Fibroblast of lung (primary cell): ENCODE results near the gene MYH15. TPM values are rescaled to one million over a fixed set of nuclear protein-coding genes. Genes with fewer than 3 reads are reported as not detected.
A peak's percentile ranks its signal among the peaks of the same experiment; 100 is the strongest.

ENCODE experiments used
- DNase-seq, 2 donors: peaks; one replicate each; pipeline versions ENCODE4 v3.0.0 to v3.0.0-alpha.2; 2010; ENCODE audit warnings: low read depth in 2 of 2
- H2AFZ ChIP-seq: 2 replicates; pipeline ENCODE4 v1.5.1; 2012; ENCODE audit warnings: low read length, control low read depth, inconsistent platforms
- H3K27ac ChIP-seq: 2 replicates; pipeline ENCODE4 v1.5.1; 2011; ENCODE audit warnings: low read length, control low read depth; ENCODE audit not compliant: insufficient read depth
- H3K27me3 ChIP-seq: 2 replicates; pipeline ENCODE4 v1.5.1; 2011; ENCODE audit warnings: mild to moderate bottlenecking, low read length; ENCODE audit not compliant: control insufficient read depth, insufficient read depth
- H3K36me3 ChIP-seq: 2 replicates; pipeline ENCODE4 v1.5.1; 2011; ENCODE audit warnings: low read length; ENCODE audit not compliant: control insufficient read depth, insufficient read depth
- H3K4me1 ChIP-seq: 2 replicates; pipeline ENCODE4 v1.5.1; 2011; ENCODE audit warnings: low read length; ENCODE audit not compliant: control insufficient read depth, insufficient read depth; ENCODE audit errors: extremely low read depth
- H3K4me2 ChIP-seq: 2 replicates; pipeline ENCODE4 v1.5.1; 2011; ENCODE audit warnings: low read length, control low read depth; ENCODE audit not compliant: insufficient read depth; ENCODE audit errors: extremely low read depth
- H3K4me3 ChIP-seq, 4 experiments: fragments of 200-600 bp in 1 of 4; sonication (generic) in 1 of 4; replicated peaks in 1 of 4; 2 replicates each; pipeline ENCODE4 v1.5.1; 2011 to 2016; ENCODE audit warnings: low read length in 4 of 4, low read depth in 3 of 4, mild to moderate bottlenecking in 3 of 4, control low read depth in 2 of 4, inconsistent platforms in 1 of 4, mixed read lengths in 1 of 4; ENCODE audit not compliant: insufficient read depth in 1 of 4; ENCODE audit errors: control extremely low read depth in 1 of 4
- H3K79me2 ChIP-seq: 2 replicates; pipeline ENCODE4 v1.5.1; 2012; ENCODE audit warnings: mild to moderate bottlenecking, low read length, inconsistent platforms; ENCODE audit not compliant: control insufficient read depth, insufficient read depth
- H3K9ac ChIP-seq: 2 replicates; pipeline ENCODE4 v1.5.1; 2011; ENCODE audit warnings: mild to moderate bottlenecking, low read length, control low read depth; ENCODE audit not compliant: insufficient read depth
- H3K9me3 ChIP-seq: 2 replicates; pipeline ENCODE4 v1.5.1; 2012; ENCODE audit warnings: low read depth, low read length; ENCODE audit not compliant: control insufficient read depth, insufficient read depth
- H4K20me1 ChIP-seq: 2 replicates; pipeline ENCODE4 v1.5.1; 2011; ENCODE audit warnings: low read length; ENCODE audit not compliant: control insufficient read depth, insufficient read depth; ENCODE audit errors: extremely low read depth
- CTCF ChIP-seq, 2 donors: IDR thresholded peaks in 1 of 2; conservative IDR thresholded peaks in 1 of 2; 1 replicate in 1 of 2; 2 replicates in 1 of 2; pipeline ENCODE4 v1.5.1; 2011 to 2012; ENCODE audit warnings: low read length in 2 of 2, control low read depth in 1 of 2, inconsistent platforms in 1 of 2, low read depth in 1 of 2, mild to moderate bottlenecking in 1 of 2
- EZH2 ChIP-seq: IDR thresholded peaks from 2 replicates; pipeline ENCODE4 v1.5.1; 2012; ENCODE audit warnings: low read length, control low read depth, mild to moderate bottlenecking; ENCODE audit errors: missing control alignments
- polyA plus RNA-seq, 2 donors: library from polyadenylated mRNA; depleted of rRNA in 1 of 2; stranded (reverse) in 1 of 2; unstranded in 1 of 2; fragments of >200 nt; gene quantifications; 2 replicates each; pipeline ENCODE4 v1.2.1, GENCODE V29; 2011 to 2012; ENCODE audit warnings: missing spikeins in 1 of 2
- total RNA-seq: library from RNA; depleted of rRNA; stranded (reverse); fragments of >200 nt; gene quantifications from 2 replicates; pipeline ENCODE4 v1.2.1, GENCODE V29; 2014

MYH15 gene
- total and polyA plus RNA-seq, 2 donors (not counting 1 experiment from before 2014, with no cell fraction given): 0.05 to 0.17 TPM

DNA sequence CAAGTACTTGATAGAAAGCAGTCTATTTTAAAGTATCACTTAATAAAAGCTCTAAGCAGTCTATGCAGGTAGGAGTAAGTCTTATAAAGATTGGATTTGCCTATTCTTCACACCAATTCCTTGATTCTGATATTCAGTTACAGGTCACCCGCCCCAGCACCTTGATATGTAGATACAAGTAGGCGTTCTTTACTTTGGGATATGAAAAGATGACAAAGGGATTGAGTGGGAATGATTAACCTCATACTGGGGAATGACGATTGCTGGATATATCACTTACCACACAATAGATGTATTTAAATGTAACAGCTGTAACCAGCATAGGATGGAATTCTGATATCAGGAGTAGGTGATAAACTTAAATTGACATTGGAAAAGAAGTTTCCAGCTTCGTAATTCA lies 166.9 kb downstream of the MYH15 start:
- no peak overlapping the region for H3K9ac ChIP-seq
- no peaks in the 10 kb centered on the region for H4K20me1 ChIP-seq
- no peak overlapping the region for H3K27ac ChIP-seq
- no peaks in the 10 kb centered on the region for H3K79me2 ChIP-seq
- H3K27me3 ChIP-seq: no peaks in the 10 kb centered on the region
- no peak overlapping the region for H2AFZ ChIP-seq
- TF ChIP-seq EZH2 (no peak), CTCF (conservative IDR thresholded peaks at IDR 0.05 in 1 of 2, IDR thresholded peaks at IDR 0.05 in 1 of 2; ENCODE audit: low read depth in 1 of 2, low read length in 2 of 2) (no peak)
- no peaks in the 10 kb centered on the region for H3K9me3 ChIP-seq
- no peak for DNase-seq
- no peak overlapping the region for H3K4me2 ChIP-seq
- no peaks in the 10 kb centered on the region for H3K36me3 ChIP-seq
- H3K4me1 ChIP-seq: no peaks in the 10 kb centered on the region
- H3K4me3 ChIP-seq: no peak overlapping the region

DNA sequence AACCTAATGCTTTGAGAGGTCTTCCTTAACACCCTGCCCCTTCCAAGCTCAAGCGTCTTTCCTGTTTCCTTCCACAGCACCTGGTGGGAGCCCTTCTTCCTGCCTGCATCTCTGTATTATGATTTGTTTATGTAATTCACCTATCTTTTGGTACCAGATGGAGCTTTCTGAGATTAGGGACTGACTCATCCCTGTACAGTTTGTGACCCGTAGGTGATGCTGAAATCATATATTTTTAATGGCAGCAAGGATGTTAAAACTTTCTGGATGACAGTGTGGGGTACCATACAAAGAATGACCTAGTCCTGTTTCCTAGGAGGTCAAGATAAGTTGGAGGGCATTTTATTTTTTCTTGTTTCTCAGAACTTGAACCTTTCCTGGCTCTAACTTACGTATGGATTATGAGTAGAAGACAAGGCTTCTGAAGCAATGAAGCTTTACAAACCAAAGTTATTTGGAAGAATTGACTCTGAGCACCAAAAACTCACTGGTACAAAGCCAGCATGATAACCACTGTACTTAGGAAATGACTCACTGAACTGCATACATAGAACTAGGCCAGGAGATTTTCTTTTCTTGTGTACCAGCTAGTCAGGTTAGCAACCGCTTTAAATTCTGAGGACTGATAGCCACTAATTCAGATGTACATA lies 167.4 kb downstream of the MYH15 start:
- Histone ChIP-seq H3K9me3 (no peaks in the 10 kb centered on the region), H3K4me2 (no peak overlapping the region), H3K27ac (no peak overlapping the region), H3K9ac (no peak overlapping the region), H3K4me1 (no peaks in the 10 kb centered on the region), H2AFZ (no peak overlapping the region), H3K36me3 (no peaks in the 10 kb centered on the region), H4K20me1 (no peaks in the 10 kb centered on the region), H3K4me3 (no peak overlapping the region), H3K27me3 (no peaks in the 10 kb centered on the region), H3K79me2 (no peaks in the 10 kb centered on the region)
- TF ChIP-seq CTCF (conservative IDR thresholded peaks at IDR 0.05 in 1 of 2, IDR thresholded peaks at IDR 0.05 in 1 of 2; ENCODE audit: low read depth in 1 of 2, low read length in 2 of 2) (no peak), EZH2 (no peak)
- peak; percentile 8 to 84 for DNase-seq

- H3K36me3 ChIP-seq: no peaks in the 10 kb centered on the region
- H3K4me2 ChIP-seq: no peak overlapping the region
- H3K27me3 ChIP-seq: no peaks in the 10 kb centered on the region
- TF ChIP-seq EZH2: no peak
- no peak for TF ChIP-seq CTCF (conservative IDR thresholded peaks at IDR 0.05 in 1 of 2, IDR thresholded peaks at IDR 0.05 in 1 of 2; ENCODE audit: low read depth in 1 of 2, low read length in 2 of 2)
- no peak overlapping the region for H2AFZ ChIP-seq
- no peak for DNase-seq
- H3K79me2 ChIP-seq: no peaks in the 10 kb centered on the region
- H3K9me3 ChIP-seq: no peaks in the 10 kb centered on the region
- H3K9ac ChIP-seq: no peak overlapping the region
- no peak overlapping the region for H3K4me3 ChIP-seq
- H3K27ac ChIP-seq: no peak overlapping the region
- no peaks in the 10 kb centered on the region for H3K4me1 ChIP-seq
- H4K20me1 ChIP-seq: no peaks in the 10 kb centered on the region
These were observed 168.5 kb downstream of the MYH15 start for GRCh38 chr3:108341911-108342310.
